ENCODE data around the gene S100A8. TPM values are rescaled to one million over a fixed set of nuclear protein-coding genes. Genes with fewer than 3 reads are reported as not detected.
"Not testable (repeated sequence)": the region's sequence is repeated elsewhere in the genome, so short reads cannot be mapped to it uniquely, and the experiment has no call there.

Gene S100A8
- total RNA-seq, 4 donors from 2014 or later = 1.6 to 7.4 TPM; not detected in 2

- Histone ChIP-seq H3K4me1 (no peaks in the 10 kb centered on the region), H3K9me3 (no peaks in the 10 kb centered on the region), H3K27ac (no peak overlapping the region), H3K4me3 (no peak overlapping the region), H3K27me3 (peaks cover 7% of the 10 kb centered on the region), H3K36me3 (no peaks in the 10 kb centered on the region)
- no peak for TF ChIP-seq CTCF (IDR thresholded peaks at IDR 0.05)
- TF ChIP-seq EP300 (IDR thresholded peaks at IDR 0.05; ENCODE audit: low read depth) = no peak
- no peak for TF ChIP-seq POLR2A (IDR thresholded peaks at IDR 0.05)
- no peak for TF ChIP-seq POLR2AphosphoS5 (IDR thresholded peaks at IDR 0.05)
- DNase-seq = no peak
- intact Hi-C loops (cut with DNase I; ENCODE audit: low total_unique reads) (no loop called here), in situ Hi-C loops (cut with MboI; ENCODE audit: low pct_ligation_motif_present in 1 of 4, low pct_unique_long_range_greater_than_20kb in 1 of 4, low sequenced_read_pairs in 3 of 4) (no loop called here)
- WGBS, 2 donors (ENCODE audit: low coverage in 1 of 2) = 75 to 77% methylated on average over 2 of the region's 2 CpGs
Measured at GRCh38 chr1:153420306-153420705, 29.4 kb upstream of the S100A8 start.

- H3K4me3 ChIP-seq; H3K36me3 ChIP-seq; H3K9me3 ChIP-seq; H3K4me1 ChIP-seq; H3K27ac ChIP-seq; H3K27me3 ChIP-seq; DNase-seq; in situ Hi-C loops (cut with MboI; ENCODE audit: low pct_ligation_motif_present in 1 of 4, low pct_unique_long_range_greater_than_20kb in 1 of 4, low sequenced_read_pairs in 3 of 4); intact Hi-C loops (cut with DNase I; ENCODE audit: low total_unique reads): not testable (repeated sequence)
- WGBS, 2 donors (ENCODE audit: low coverage in 1 of 2) = 17 to 48% methylated on average over 1 to 2 of the region's 2 CpGs
Measured at GRCh38 chr1:153419436-153419793, 28.5 kb upstream of the S100A8 start.

GRCh38 chr1:153418758-153419435, 28.0 kb upstream of the S100A8 start:
- H3K9me3 ChIP-seq; H3K27ac ChIP-seq; DNase-seq; H3K4me3 ChIP-seq; in situ Hi-C loops (cut with MboI; ENCODE audit: low pct_ligation_motif_present in 1 of 4, low pct_unique_long_range_greater_than_20kb in 1 of 4, low sequenced_read_pairs in 3 of 4); H3K27me3 ChIP-seq; H3K4me1 ChIP-seq; H3K36me3 ChIP-seq; intact Hi-C loops (cut with DNase I; ENCODE audit: low total_unique reads): not testable (repeated sequence)
- 48 to 57% methylated on average over 5 to 7 of the region's 7 CpGs for WGBS, 2 donors (ENCODE audit: low coverage in 1 of 2)

- Histone ChIP-seq H3K36me3 (no peaks in the 10 kb centered on the region), H3K4me1 (no peaks in the 10 kb centered on the region), H3K27ac (no peak overlapping the region), H3K4me3 (no peak overlapping the region), H3K9me3 (no peaks in the 10 kb centered on the region), H3K27me3 (no peaks in the 10 kb centered on the region)
- no peak for DNase-seq
- 66 to 74% methylated on average over 6 to 12 of the region's 12 CpGs for WGBS, 2 donors (ENCODE audit: low coverage in 1 of 2)
- TF ChIP-seq POLR2A (IDR thresholded peaks at IDR 0.05) (no peak), EP300 (IDR thresholded peaks at IDR 0.05; ENCODE audit: low read depth) (no peak), POLR2AphosphoS5 (IDR thresholded peaks at IDR 0.05) (no peak), CTCF (IDR thresholded peaks at IDR 0.05) (no peak)
- intact Hi-C loops (cut with DNase I; ENCODE audit: low total_unique reads) (no loop called here), in situ Hi-C loops (cut with MboI; ENCODE audit: low pct_ligation_motif_present in 1 of 4, low pct_unique_long_range_greater_than_20kb in 1 of 4, low sequenced_read_pairs in 3 of 4) (no loop called here)
Measured at GRCh38 chr1:153417136-153417888, 26.4 kb upstream of the S100A8 start.

- no peaks in the 10 kb centered on the region for H3K36me3 ChIP-seq
- DNase-seq = no peak
- 49 to 72% methylated on average over 4 to 6 of the region's 6 CpGs for WGBS, 2 donors (ENCODE audit: low coverage in 1 of 2)
Measured at GRCh38 chr1:153415850-153416570, 25.1 kb upstream of the S100A8 start, which contains the start of gene S100A7A. Gene S100A7A (plus strand): TSS chr1:153416520. CDS start chr1:153418083, 1,563 bp downstream.

GRCh38 chr1:153413961-153414360, 23.1 kb upstream of the S100A8 start:
- H3K27ac ChIP-seq; H3K4me3 ChIP-seq; in situ Hi-C loops (cut with MboI; ENCODE audit: low pct_ligation_motif_present in 1 of 4, low pct_unique_long_range_greater_than_20kb in 1 of 4, low sequenced_read_pairs in 3 of 4); H3K9me3 ChIP-seq; intact Hi-C loops (cut with DNase I; ENCODE audit: low total_unique reads); DNase-seq; H3K36me3 ChIP-seq; H3K4me1 ChIP-seq; H3K27me3 ChIP-seq: not testable (repeated sequence)

More at GRCh38 chr1:153415850-153416570, 25.1 kb upstream of the S100A8 start, which contains the start of gene S100A7A:
- TF ChIP-seq EP300 (IDR thresholded peaks at IDR 0.05; ENCODE audit: low read depth) (no peak), POLR2A (IDR thresholded peaks at IDR 0.05) (no peak), POLR2AphosphoS5 (IDR thresholded peaks at IDR 0.05) (no peak), CTCF (IDR thresholded peaks at IDR 0.05) (no peak)
- H3K4me3 ChIP-seq = no peak within 1 kb of the TSS
- H3K27me3 ChIP-seq = no peaks in the 10 kb centered on the region
- in situ Hi-C loops (cut with MboI; ENCODE audit: low pct_ligation_motif_present in 1 of 4, low pct_unique_long_range_greater_than_20kb in 1 of 4, low sequenced_read_pairs in 3 of 4) = no loop called here
- H3K27ac ChIP-seq = no peak within 1 kb of the TSS
- no peaks in the 10 kb centered on the region for H3K4me1 ChIP-seq
- intact Hi-C loops (cut with DNase I; ENCODE audit: low total_unique reads) = no loop called here
- H3K9me3 ChIP-seq = peaks cover 0 to 3% of the 10 kb centered on the region in 2 donors

- H3K4me1 ChIP-seq; DNase-seq; H3K27ac ChIP-seq; H3K9me3 ChIP-seq; H3K36me3 ChIP-seq; H3K27me3 ChIP-seq; in situ Hi-C loops (cut with MboI; ENCODE audit: low pct_ligation_motif_present in 1 of 4, low pct_unique_long_range_greater_than_20kb in 1 of 4, low sequenced_read_pairs in 3 of 4); H3K4me3 ChIP-seq; intact Hi-C loops (cut with DNase I; ENCODE audit: low total_unique reads): not testable (repeated sequence)
- 55% methylated on average over 11 of the region's 11 CpGs; no CpG with 5 or more reads in 1 of the 2 donors for WGBS, 2 donors (ENCODE audit: low coverage in 1 of 2)
Measured at GRCh38 chr1:153407274-153407673, 16.4 kb upstream of the S100A8 start.
